ENCODE measurements around the gene GALNT14.

The GALNT14 gene

GRCh38 chr2:31089645-31090044, 48.6 kb downstream of the GALNT14 start:
- no peak for DNase-seq (ENCODE audit: extremely low read depth in 1 of 2, low read depth in 1 of 2)

GRCh38 chr2:31088504-31089195, 49.6 kb downstream of the GALNT14 start:
- no peak for DNase-seq (ENCODE audit: extremely low read depth in 1 of 2, low read depth in 1 of 2)

- DNase-seq (ENCODE audit: extremely low read depth in 1 of 2, low read depth in 1 of 2), result no peak
Observed at GRCh38 chr2:31087491-31087890, 50.7 kb downstream of the GALNT14 start.

GRCh38 chr2:31086590-31086989, 51.6 kb downstream of the GALNT14 start:
- DNase-seq (ENCODE audit: extremely low read depth in 1 of 2, low read depth in 1 of 2), result no peak

- DNase-seq (ENCODE audit: extremely low read depth in 1 of 2, low read depth in 1 of 2), result no peak
Observed at GRCh38 chr2:31083234-31083993, 54.8 kb downstream of the GALNT14 start.

GRCh38 chr2:31082002-31082401, 56.2 kb downstream of the GALNT14 start:
- DNase-seq (ENCODE audit: extremely low read depth in 1 of 2, low read depth in 1 of 2), result no peak

GRCh38 chr2:31081492-31081891, 56.7 kb downstream of the GALNT14 start:
- no peak for DNase-seq (ENCODE audit: extremely low read depth in 1 of 2, low read depth in 1 of 2)

GRCh38 chr2:31080361-31080760, 57.9 kb downstream of the GALNT14 start:
- no peak for DNase-seq (ENCODE audit: extremely low read depth in 1 of 2, low read depth in 1 of 2)

- no peak for DNase-seq (ENCODE audit: extremely low read depth in 1 of 2, low read depth in 1 of 2)
Observed at GRCh38 chr2:31079665-31080064, 58.6 kb downstream of the GALNT14 start.

GRCh38 chr2:31078579-31079105, 59.6 kb downstream of the GALNT14 start:
- no peak for DNase-seq (ENCODE audit: extremely low read depth in 1 of 2, low read depth in 1 of 2)

GRCh38 chr2:31078011-31078410, 60.2 kb downstream of the GALNT14 start:
- DNase-seq (ENCODE audit: extremely low read depth in 1 of 2, low read depth in 1 of 2), result no peak

- DNase-seq (ENCODE audit: extremely low read depth in 1 of 2, low read depth in 1 of 2), result no peak
Observed at GRCh38 chr2:31075941-31076590, 62.2 kb downstream of the GALNT14 start.

- no peak for DNase-seq (ENCODE audit: extremely low read depth in 1 of 2, low read depth in 1 of 2)
Observed at GRCh38 chr2:31075431-31075830, 62.8 kb downstream of the GALNT14 start.

GRCh38 chr2:31071741-31072140, 66.5 kb downstream of the GALNT14 start:
- DNase-seq (ENCODE audit: extremely low read depth in 1 of 2, low read depth in 1 of 2), result no peak

GRCh38 chr2:31070339-31071125, 67.7 kb downstream of the GALNT14 start:
- DNase-seq (ENCODE audit: extremely low read depth in 1 of 2, low read depth in 1 of 2), result no peak

GRCh38 chr2:31069643-31070325, 68.5 kb downstream of the GALNT14 start:
- no peak for DNase-seq (ENCODE audit: extremely low read depth in 1 of 2, low read depth in 1 of 2)

- DNase-seq (ENCODE audit: extremely low read depth in 1 of 2, low read depth in 1 of 2), result no peak
Observed at GRCh38 chr2:31067259-31067658, 71.0 kb downstream of the GALNT14 start.

GRCh38 chr2:31066551-31066950, 71.7 kb downstream of the GALNT14 start:
- no peak for DNase-seq (ENCODE audit: extremely low read depth in 1 of 2, low read depth in 1 of 2)

- no peak for DNase-seq (ENCODE audit: extremely low read depth in 1 of 2, low read depth in 1 of 2)
Observed at GRCh38 chr2:31066086-31066485, 72.2 kb downstream of the GALNT14 start.

- DNase-seq (ENCODE audit: extremely low read depth in 1 of 2, low read depth in 1 of 2), result no peak
Observed at GRCh38 chr2:31065356-31065755, 72.9 kb downstream of the GALNT14 start.
